Hepatocyte (in vitro differentiated cells): ENCODE results near the gene KCNQ1. TPM values are rescaled to one million over a fixed set of nuclear protein-coding genes. Genes with fewer than 3 reads are reported as not detected.

Experiments used
- DNase-seq: peaks from one replicate; pipeline ENCODE4 v3.0.0-alpha.2; 2016; ENCODE audit warnings: low spot score
- H2AFZ ChIP-seq: fragments of 200-600 bp; sonication (generic); 2 replicates; pipeline ENCODE4 v1.6.0; 2016; ENCODE audit warnings: antibody characterized with exemption, mild to moderate bottlenecking
- H3K27ac ChIP-seq: fragments of 200-600 bp; sonication (generic); 2 replicates; pipeline ENCODE4 v1.5.1; 2016; ENCODE audit warnings: mild to moderate bottlenecking
- H3K27me3 ChIP-seq: fragments of 200-600 bp; sonication (generic); 2 replicates; pipeline ENCODE4 v1.6.1; 2016
- H3K36me3 ChIP-seq: fragments of 200-600 bp; sonication (generic); replicated peaks from 2 replicates; pipeline ENCODE4 v1.5.1; 2016; ENCODE audit warnings: low read depth; ENCODE audit not compliant: insufficient read depth
- H3K4me1 ChIP-seq: fragments of 200-600 bp; sonication (generic); 2 replicates; pipeline ENCODE4 v1.5.1; 2016; ENCODE audit warnings: mild to moderate bottlenecking, moderate library complexity; ENCODE audit not compliant: insufficient read depth
- H3K4me2 ChIP-seq: fragments of 200-600 bp; sonication (generic); 2 replicates; pipeline ENCODE4 v1.6.0; 2016
- H3K4me3 ChIP-seq: fragments of 200-600 bp; sonication (generic); 2 replicates; pipeline ENCODE4 v1.5.1; 2016; ENCODE audit warnings: mild to moderate bottlenecking
- H3K79me2 ChIP-seq: fragments of 200-600 bp; sonication (generic); 2 replicates; pipeline ENCODE4 v1.6.0; 2017; ENCODE audit warnings: mild to moderate bottlenecking
- H3K9me2 ChIP-seq: fragments of 200-600 bp; sonication (generic); replicated peaks from 2 replicates; pipeline ENCODE4 v1.6.0; 2017; ENCODE audit warnings: mild to moderate bottlenecking; ENCODE audit not compliant: insufficient read depth
- H3K9me3 ChIP-seq: fragments of 200-600 bp; sonication (generic); 2 replicates; pipeline ENCODE4 v1.5.1; 2016; ENCODE audit warnings: low read depth, mild to moderate bottlenecking
- H4K20me1 ChIP-seq: fragments of 200-600 bp; sonication (generic); 2 replicates; pipeline ENCODE4 v1.6.0; 2016; ENCODE audit warnings: mild to moderate bottlenecking; ENCODE audit not compliant: insufficient read depth, poor library complexity, severe bottlenecking
- CTCF ChIP-seq: fragments of 200-600 bp; sonication (generic); IDR thresholded peaks from 2 replicates; pipeline ENCODE4 v1.5.1; 2016; ENCODE audit warnings: antibody characterized with exemption, mild to moderate bottlenecking; ENCODE audit not compliant: poor library complexity
- EZH2 ChIP-seq: fragments of 200-600 bp; sonication (generic); IDR thresholded peaks from 2 replicates; pipeline ENCODE4 v1.6.1; 2016; ENCODE audit warnings: antibody characterized with exemption, mild to moderate bottlenecking, borderline replicate concordance
- EZH2phosphoT487 ChIP-seq: fragments of 200-600 bp; sonication (generic); IDR thresholded peaks from one replicate; pipeline ENCODE4 v1.6.1; 2018; ENCODE audit warnings: antibody characterized with exemption, mild to moderate bottlenecking, low read depth, moderate library complexity; ENCODE audit not compliant: unreplicated experiment, severe bottlenecking
- WGBS: methylation state at CpG from one replicate; pipeline ENCODE4 v1.1.6; 2016; ENCODE audit warnings: low lambda C conversion rate; ENCODE audit errors: missing lambda C conversion rate; 5-methylcytosine and 5-hydroxymethylcytosine counted together
- polyA plus RNA-seq: library from polyadenylated mRNA; unstranded; fragments of >200 nt; fragmentation: Nextera tagmentation; extraction: Ambion mirVana; gene quantifications from 2 replicates; pipeline ENCODE4 v1.2.1, GENCODE V29; 2016
- total RNA-seq: library from RNA; depleted of rRNA; stranded (reverse); fragments of >200 nt; gene quantifications from 2 replicates; pipeline ENCODE4 v1.2.3, GENCODE V29; 2014

The KCNQ1 gene
- total and polyA plus RNA-seq, 2 experiments from 2014 or later: 1.8 to 6.4 TPM

- H3K79me2 ChIP-seq: no peaks in the 10 kb centered on the region
- 93% methylated on average over 12 of the region's 12 CpGs for WGBS
- no peak overlapping the region for H3K27ac ChIP-seq
- H3K36me3 ChIP-seq: no peaks in the 10 kb centered on the region
- no peaks in the 10 kb centered on the region for H3K27me3 ChIP-seq
- H3K4me2 ChIP-seq: no peak overlapping the region
- H3K9me3 ChIP-seq: no peaks in the 10 kb centered on the region
- H4K20me1 ChIP-seq: no peaks in the 10 kb centered on the region
- H3K4me3 ChIP-seq: no peak overlapping the region
- H3K9me2 ChIP-seq: no peaks in the 10 kb centered on the region
- TF ChIP-seq EZH2phosphoT487 (no peak), CTCF (no peak)
- no peak for DNase-seq
- no peaks in the 10 kb centered on the region for H3K4me1 ChIP-seq
- H2AFZ ChIP-seq: no peak overlapping the region
Measured at GRCh38 chr11:2853401-2853800, 408.6 kb downstream of the KCNQ1 start.

- DNase-seq: no peak
- Histone ChIP-seq H3K36me3 (no peaks in the 10 kb centered on the region), H3K4me1 (no peaks in the 10 kb centered on the region), H3K79me2 (no peaks in the 10 kb centered on the region), H3K27me3 (no peaks in the 10 kb centered on the region), H3K9me3 (no peaks in the 10 kb centered on the region), H3K27ac (no peak overlapping the region), H3K9me2 (no peaks in the 10 kb centered on the region), H3K4me2 (no peak overlapping the region), H2AFZ (no peak overlapping the region), H4K20me1 (no peaks in the 10 kb centered on the region), H3K4me3 (no peak overlapping the region)
- WGBS: 98% methylated on average over 6 of the region's 7 CpGs
- TF ChIP-seq CTCF: no peak
- no peak for TF ChIP-seq EZH2
- no peak for TF ChIP-seq EZH2phosphoT487
Measured at GRCh38 chr11:2853997-2854560, 409.3 kb downstream of the KCNQ1 start.

- H3K27ac ChIP-seq: no peak overlapping the region
- no peaks in the 10 kb centered on the region for H3K9me2 ChIP-seq
- 90% methylated on average over 8 of the region's 8 CpGs for WGBS
- no peaks in the 10 kb centered on the region for H3K79me2 ChIP-seq
- no peaks in the 10 kb centered on the region for H3K9me3 ChIP-seq
- no peak for DNase-seq
- H3K4me2 ChIP-seq: no peak overlapping the region
- H4K20me1 ChIP-seq: no peaks in the 10 kb centered on the region
- TF ChIP-seq EZH2phosphoT487: no peak
- no peak for TF ChIP-seq CTCF
- TF ChIP-seq EZH2: no peak
- H3K27me3 ChIP-seq: no peaks in the 10 kb centered on the region
- H2AFZ ChIP-seq: no peak overlapping the region
- H3K4me3 ChIP-seq: no peak overlapping the region
- H3K36me3 ChIP-seq: no peaks in the 10 kb centered on the region
- peaks cover 4% of the 10 kb centered on the region for H3K4me1 ChIP-seq
Measured at GRCh38 chr11:2855162-2855561, 410.4 kb downstream of the KCNQ1 start.

GRCh38 chr11:2857276-2857675 lies 412.5 kb downstream of the KCNQ1 start:
- Histone ChIP-seq H3K4me3 (no peak overlapping the region), H2AFZ (no peak overlapping the region), H4K20me1 (no peaks in the 10 kb centered on the region), H3K27ac (no peak overlapping the region), H3K9me3 (no peaks in the 10 kb centered on the region), H3K4me1 (peaks cover 13% of the 10 kb centered on the region), H3K36me3 (no peaks in the 10 kb centered on the region), H3K4me2 (no peak overlapping the region), H3K9me2 (no peaks in the 10 kb centered on the region), H3K79me2 (no peaks in the 10 kb centered on the region), H3K27me3 (no peaks in the 10 kb centered on the region)
- TF ChIP-seq EZH2phosphoT487 (no peak), EZH2 (no peak), CTCF (no peak)
- no peak for DNase-seq
- WGBS: 74% methylated on average over 6 of the region's 11 CpGs
